ENCODE measurements around the gene ARHGEF3.

DNA sequence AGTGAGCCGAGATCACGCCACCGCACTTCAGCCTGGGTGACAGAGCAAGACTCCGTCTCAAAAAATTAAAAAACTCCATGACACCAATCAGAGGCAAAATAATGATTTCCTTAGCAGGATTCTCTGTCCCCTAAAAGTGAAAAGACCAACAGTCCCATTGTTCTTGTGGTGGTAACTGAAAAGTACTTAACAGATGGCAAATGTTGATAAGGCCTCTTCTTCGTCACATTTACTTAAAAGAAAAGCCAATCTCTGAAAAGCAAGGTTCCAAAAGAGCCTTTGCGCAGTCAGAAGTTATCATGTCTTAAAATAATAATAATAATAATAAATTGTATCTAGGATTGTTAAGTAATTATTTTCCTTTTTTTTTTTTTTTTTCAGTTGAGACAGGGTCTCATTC, 62.7 kb downstream of the ARHGEF3 start:
- TF ChIP-seq CTCF (IDR thresholded peaks at IDR 0.05; ENCODE audit: low read depth, low read length, poor library complexity, severe bottlenecking) (no peak), EZH2phosphoT487 (IDR thresholded peaks at IDR 0.05; ENCODE audit: borderline replicate concordance, low read length) (no peak)
